HCT116 (cell line): ENCODE data around the gene BIK. TPM values are rescaled to one million over a fixed set of nuclear protein-coding genes. Genes with fewer than 3 reads are reported as not detected.

ENCODE experiments used
- ATAC-seq: fragments of 200-7000 bp; cut with Tn5 transposase; 2 replicates; pipeline ENCODE4 v1.9.1; 2020; ENCODE audit warnings: mild to moderate bottlenecking, moderate library complexity
- BruUV-seq: library from RNA; stranded (reverse); fragments of 400-500 nt; replicated peaks from 2 replicates; lab custom pipeline; 2021; lab: Mats Ljungman, UMichigan
- CTCF ChIA-PET: fragments of 300-600 bp; sonication (Branson Sonifier 250); formaldehyde crosslinking; loops from one replicate; lab custom pipeline; 2021; ENCODE audit warnings: antibody characterized with exemption; lab: Charles Lee
- POLR2A ChIA-PET: fragments of 300-600, 350-600 bp; sonication (Branson Sonifier 250); formaldehyde crosslinking; loops from one replicate; lab custom pipeline; 2021; ENCODE audit warnings: antibody characterized with exemption; lab: Charles Lee
- RAD21 ChIA-PET, 2 experiments: fragments of 300-600 bp; sonication (Branson Sonifier 250); formaldehyde crosslinking; loops; one replicate each; lab custom pipeline; 2023; ENCODE audit warnings: low total read pairs in 2 of 2; ENCODE audit not compliant: uncharacterized antibody in 2 of 2, unreplicated experiment in 2 of 2, low non-redundant PET in 1 of 2; lab: Charles Lee
- DNase-seq: peaks from one replicate; pipeline ENCODE4 v3.0.0-alpha.2; 2010; ENCODE audit warnings: low read depth, low spot score
- H2AFZ ChIP-seq: fragments of 200-600 bp; shearing (Covaris generic), sonication (generic); 2 replicates; pipeline ENCODE4 v1.6.1; 2017; ENCODE audit warnings: low read depth, mixed run types, mixed read lengths, antibody characterized with exemption, low read length; ENCODE audit not compliant: poor library complexity, severe bottlenecking
- H3K27ac ChIP-seq: 2 replicates; pipeline ENCODE4 v1.5.1; 2012; ENCODE audit warnings: low read depth, low read length
- H3K27me3 ChIP-seq: fragments of 200-600 bp; sonication (generic); 2 replicates; pipeline ENCODE4 v1.6.1; 2016; ENCODE audit warnings: mixed run types, low read length, mixed read lengths; ENCODE audit not compliant: insufficient read depth
- H3K36me3 ChIP-seq, 2 experiments: fragments of 200-500 bp in 1 of 2; fragments of 200-600 bp in 1 of 2; sonication (Bioruptor generic) in 1 of 2; sonication (generic) in 1 of 2; 2 replicates each; pipeline versions ENCODE4 v1.5.1 to v1.6.1; 2014 to 2016; ENCODE audit warnings: low read length in 2 of 2, inconsistent platforms in 1 of 2, mixed read lengths in 1 of 2, mixed run types in 1 of 2; ENCODE audit not compliant: insufficient read depth in 2 of 2, control insufficient read depth in 1 of 2
- H3K4me1 ChIP-seq, 2 experiments: fragments of 200-600 bp in 1 of 2; sonication (generic) in 1 of 2; 2 replicates each; pipeline versions ENCODE4 v1.5.1 to v1.6.1; 2012 to 2017; ENCODE audit warnings: low read length in 2 of 2, inconsistent platforms in 1 of 2, mild to moderate bottlenecking in 1 of 2, mixed read lengths in 1 of 2, mixed run types in 1 of 2, moderate library complexity in 1 of 2; ENCODE audit not compliant: insufficient read depth in 2 of 2, control insufficient read depth in 1 of 2
- H3K4me2 ChIP-seq: fragments of 200-600 bp; sonication (generic); 2 replicates; pipeline ENCODE4 v1.6.1; 2017; ENCODE audit warnings: mixed run types, low read length, mixed read lengths
- H3K4me3 ChIP-seq, 2 experiments: fragments of 200-600 bp in 1 of 2; sonication (generic) in 1 of 2; replicated peaks in 1 of 2; 2 replicates each; pipeline ENCODE4 v1.5.1; 2011 to 2016; ENCODE audit warnings: low read length in 2 of 2, control low read depth in 1 of 2, low read depth in 1 of 2, mild to moderate bottlenecking in 1 of 2, mixed read lengths in 1 of 2, mixed run types in 1 of 2
- H3K79me2 ChIP-seq: fragments of 200-600 bp; sonication (generic); 2 replicates; pipeline ENCODE4 v1.6.1; 2017; ENCODE audit warnings: mild to moderate bottlenecking, mixed run types, low read length, moderate library complexity, mixed read lengths; ENCODE audit not compliant: insufficient read depth
- H3K9ac ChIP-seq: fragments of 200-600 bp; sonication (generic); 2 replicates; pipeline ENCODE4 v1.6.1; 2016; ENCODE audit warnings: low read length, mixed read lengths
- H3K9me2 ChIP-seq: fragments of 200-600 bp; sonication (generic), shearing (Covaris generic); 2 replicates; pipeline ENCODE4 v1.6.1; 2017; ENCODE audit warnings: mixed run types, mild to moderate bottlenecking, moderate library complexity; ENCODE audit not compliant: insufficient read depth
- H3K9me3 ChIP-seq, 2 experiments: fragments of 200-500 bp in 1 of 2; fragments of 200-600 bp in 1 of 2; sonication (Bioruptor generic) in 1 of 2; sonication (generic) in 1 of 2; 2 replicates each; pipeline ENCODE4 v1.6.1; 2014 to 2017; ENCODE audit warnings: low read length in 2 of 2, mixed read lengths in 2 of 2, inconsistent platforms in 1 of 2, low read depth in 1 of 2, mild to moderate bottlenecking in 1 of 2, mixed run types in 1 of 2, moderate library complexity in 1 of 2; ENCODE audit not compliant: control insufficient read depth in 1 of 2, insufficient read depth in 1 of 2
- H4K20me1 ChIP-seq: fragments of 200-600 bp; sonication (generic), shearing (Covaris generic); 2 replicates; pipeline ENCODE4 v1.6.1; 2017; ENCODE audit warnings: mixed run types, mild to moderate bottlenecking, moderate library complexity; ENCODE audit not compliant: insufficient read depth
- CBX3 ChIP-seq: IDR thresholded peaks from 2 replicates; pipeline ENCODE4 v1.6.1; 2012; ENCODE audit warnings: low read depth
- EGR1 ChIP-seq: IDR thresholded peaks from 2 replicates; pipeline ENCODE4 v1.6.1; 2012; ENCODE audit warnings: low read depth
- ELF1 ChIP-seq: IDR thresholded peaks from 2 replicates; pipeline ENCODE4 v1.6.1; 2012; ENCODE audit warnings: low read depth, borderline replicate concordance
- EZH2 ChIP-seq: fragments of 200-600 bp; sonication (generic); IDR thresholded peaks from 2 replicates; pipeline ENCODE4 v1.6.1; 2017; ENCODE audit warnings: antibody characterized with exemption, mixed run types
- FOSL1 ChIP-seq: IDR thresholded peaks from 2 replicates; pipeline ENCODE4 v1.6.1; 2012; ENCODE audit warnings: low read depth
- JUND ChIP-seq: IDR thresholded peaks from 2 replicates; pipeline ENCODE4 v1.6.1; 2012
- POLR2A ChIP-seq: IDR thresholded peaks from 2 replicates; pipeline ENCODE4 v1.7.0; 2011; ENCODE audit warnings: borderline replicate concordance; ENCODE audit not compliant: insufficient read depth, insufficient read length; ENCODE audit errors: extremely low read depth
- POLR2AphosphoS5 ChIP-seq: IDR thresholded peaks from 2 replicates; pipeline ENCODE4 v1.6.1; 2011; ENCODE audit warnings: mild to moderate bottlenecking, low read depth, low read length, moderate library complexity
- RAD21 ChIP-seq: IDR thresholded peaks from 2 replicates; pipeline ENCODE4 v1.6.1; 2012; ENCODE audit warnings: low read depth, mild to moderate bottlenecking
- SRF ChIP-seq: IDR thresholded peaks from 2 replicates; pipeline ENCODE4 v1.6.1; 2012; ENCODE audit warnings: low read depth
- ZFX ChIP-seq: fragments of 450-650 bp; IDR thresholded peaks from 2 replicates; pipeline ENCODE4 v1.6.1; 2017
- ZNF274 ChIP-seq: fragments of 200-500 bp; sonication (Bioruptor generic); IDR thresholded peaks from 2 replicates; pipeline ENCODE4 v1.6.1; 2014; ENCODE audit warnings: mild to moderate bottlenecking, low read depth, low read length, inconsistent platforms
- intact Hi-C: fragments of 100-400 bp; cut with micrococcal nuclease; formaldehyde crosslinking; loops from 2 replicates; pipeline ENCODE4 v1.10.0; 2022
- total RNA-seq: library from RNA; stranded (reverse); gene quantifications from one replicate; pipeline ENCODE4 v1.2.1, GENCODE V29; 2021; ENCODE audit not compliant: unreplicated experiment
- TF ChIP-seq, protein P1 (sequence below): IDR thresholded peaks from 2 replicates; pipeline ENCODE4 v1.6.1; 2011; ENCODE audit warnings: mild to moderate bottlenecking, low read length, moderate library complexity; ENCODE audit not compliant: insufficient replicate concordance; ENCODE audit errors: extremely low read depth

BIK gene
- total RNA-seq, 1 experiment from 2014 or later, result 31.0 TPM

GRCh38 chr22:43118953-43119458, 8.5 kb downstream of the BIK start:
- Histone ChIP-seq H3K9me2 (no peaks in the 10 kb centered on the region), H3K4me3 (no peak overlapping the region), H3K4me2 (no peak overlapping the region), H3K36me3 (no peaks in the 10 kb centered on the region), H3K9me3 (no peaks in the 10 kb centered on the region), H3K4me1 (peaks cover 5 to 25% of the 10 kb centered on the region in 2 experiments; a peak in 2 of 4 replicates), H4K20me1 (no peaks in the 10 kb centered on the region), H3K27me3 (no peaks in the 10 kb centered on the region), H3K27ac (no peak overlapping the region), H2AFZ (no peak overlapping the region), H3K9ac (no peak overlapping the region), H3K79me2 (peaks cover 20% of the 10 kb centered on the region)
- RAD21 ChIA-PET, result no interaction called here
- POLR2A ChIA-PET, result no interaction called here
- intact Hi-C loops, result no loop called here
- ATAC-seq, result no peak
- TF ChIP-seq, protein P1, sequence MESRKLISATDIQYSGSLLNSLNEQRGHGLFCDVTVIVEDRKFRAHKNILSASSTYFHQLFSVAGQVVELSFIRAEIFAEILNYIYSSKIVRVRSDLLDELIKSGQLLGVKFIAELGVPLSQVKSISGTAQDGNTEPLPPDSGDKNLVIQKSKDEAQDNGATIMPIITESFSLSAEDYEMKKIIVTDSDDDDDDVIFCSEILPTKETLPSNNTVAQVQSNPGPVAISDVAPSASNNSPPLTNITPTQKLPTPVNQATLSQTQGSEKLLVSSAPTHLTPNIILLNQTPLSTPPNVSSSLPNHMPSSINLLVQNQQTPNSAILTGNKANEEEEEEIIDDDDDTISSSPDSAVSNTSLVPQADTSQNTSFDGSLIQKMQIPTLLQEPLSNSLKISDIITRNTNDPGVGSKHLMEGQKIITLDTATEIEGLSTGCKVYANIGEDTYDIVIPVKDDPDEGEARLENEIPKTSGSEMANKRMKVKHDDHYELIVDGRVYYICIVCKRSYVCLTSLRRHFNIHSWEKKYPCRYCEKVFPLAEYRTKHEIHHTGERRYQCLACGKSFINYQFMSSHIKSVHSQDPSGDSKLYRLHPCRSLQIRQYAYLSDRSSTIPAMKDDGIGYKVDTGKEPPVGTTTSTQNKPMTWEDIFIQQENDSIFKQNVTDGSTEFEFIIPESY, result no peak
- TF ChIP-seq SRF, result no peak
- no peak for TF ChIP-seq ELF1
- TF ChIP-seq EZH2, result no peak
- no peak for TF ChIP-seq FOSL1
- TF ChIP-seq ZFX, result no peak
- TF ChIP-seq ZNF274, result no peak
- TF ChIP-seq POLR2A, result no peak
- no peak for TF ChIP-seq CBX3
- no peak for TF ChIP-seq JUND
- no peak for TF ChIP-seq EGR1
- TF ChIP-seq RAD21, result no peak
- no peak for TF ChIP-seq POLR2AphosphoS5
- DNase-seq, result no peak
- CTCF ChIA-PET, result no interaction called here
- BruUV-seq, result no TSS peak
